ENCODE results near the gene KCTD4.

DNA sequence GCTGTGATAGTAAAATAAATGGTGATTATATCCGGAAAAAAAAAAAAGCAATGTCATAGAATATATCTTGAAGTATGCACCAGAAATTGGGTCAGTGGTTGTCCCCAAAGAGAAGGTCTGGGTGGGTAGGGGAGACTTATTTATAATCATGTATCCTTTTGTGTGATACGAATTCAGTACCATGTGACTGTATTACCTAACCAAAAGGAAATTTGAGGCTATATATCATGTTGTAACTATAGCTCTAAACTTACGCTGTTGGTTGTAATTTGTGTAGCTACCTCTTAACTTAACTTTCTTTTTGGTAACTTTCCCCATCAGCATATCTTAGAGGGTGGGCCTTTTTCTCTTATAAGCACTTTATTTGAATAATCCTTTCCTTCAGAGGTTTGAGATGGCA is 25.2 kb upstream of the KCTD4 start:
- TF ChIP-seq, protein P1, sequence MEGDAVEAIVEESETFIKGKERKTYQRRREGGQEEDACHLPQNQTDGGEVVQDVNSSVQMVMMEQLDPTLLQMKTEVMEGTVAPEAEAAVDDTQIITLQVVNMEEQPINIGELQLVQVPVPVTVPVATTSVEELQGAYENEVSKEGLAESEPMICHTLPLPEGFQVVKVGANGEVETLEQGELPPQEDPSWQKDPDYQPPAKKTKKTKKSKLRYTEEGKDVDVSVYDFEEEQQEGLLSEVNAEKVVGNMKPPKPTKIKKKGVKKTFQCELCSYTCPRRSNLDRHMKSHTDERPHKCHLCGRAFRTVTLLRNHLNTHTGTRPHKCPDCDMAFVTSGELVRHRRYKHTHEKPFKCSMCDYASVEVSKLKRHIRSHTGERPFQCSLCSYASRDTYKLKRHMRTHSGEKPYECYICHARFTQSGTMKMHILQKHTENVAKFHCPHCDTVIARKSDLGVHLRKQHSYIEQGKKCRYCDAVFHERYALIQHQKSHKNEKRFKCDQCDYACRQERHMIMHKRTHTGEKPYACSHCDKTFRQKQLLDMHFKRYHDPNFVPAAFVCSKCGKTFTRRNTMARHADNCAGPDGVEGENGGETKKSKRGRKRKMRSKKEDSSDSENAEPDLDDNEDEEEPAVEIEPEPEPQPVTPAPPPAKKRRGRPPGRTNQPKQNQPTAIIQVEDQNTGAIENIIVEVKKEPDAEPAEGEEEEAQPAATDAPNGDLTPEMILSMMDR (IDR thresholded peaks at IDR 0.05; ENCODE audit: low read depth, low read length) = no peak
- TF ChIP-seq EZH2phosphoT487 (IDR thresholded peaks at IDR 0.05; ENCODE audit: low read depth) = no peak

Measured in OCI-LY3 (cell line).